HG03060 (cell line): ENCODE results near the gene TTC33.

Experiments used
- ATAC-seq: cut with Tn5 transposase; IDR thresholded peaks from one replicate; pipeline ENCODE4 v1.9.1; 2021; ENCODE audit warnings: low read depth, moderate number of reproducible peaks; ENCODE audit not compliant: unreplicated experiment

The TTC33 gene

GRCh38 chr5:40497573-40497972, 258.2 kb downstream of the TTC33 start:
- no peak for ATAC-seq

- ATAC-seq: no peak
Observed at GRCh38 chr5:40495237-40495635, 260.5 kb downstream of the TTC33 start.

DNA sequence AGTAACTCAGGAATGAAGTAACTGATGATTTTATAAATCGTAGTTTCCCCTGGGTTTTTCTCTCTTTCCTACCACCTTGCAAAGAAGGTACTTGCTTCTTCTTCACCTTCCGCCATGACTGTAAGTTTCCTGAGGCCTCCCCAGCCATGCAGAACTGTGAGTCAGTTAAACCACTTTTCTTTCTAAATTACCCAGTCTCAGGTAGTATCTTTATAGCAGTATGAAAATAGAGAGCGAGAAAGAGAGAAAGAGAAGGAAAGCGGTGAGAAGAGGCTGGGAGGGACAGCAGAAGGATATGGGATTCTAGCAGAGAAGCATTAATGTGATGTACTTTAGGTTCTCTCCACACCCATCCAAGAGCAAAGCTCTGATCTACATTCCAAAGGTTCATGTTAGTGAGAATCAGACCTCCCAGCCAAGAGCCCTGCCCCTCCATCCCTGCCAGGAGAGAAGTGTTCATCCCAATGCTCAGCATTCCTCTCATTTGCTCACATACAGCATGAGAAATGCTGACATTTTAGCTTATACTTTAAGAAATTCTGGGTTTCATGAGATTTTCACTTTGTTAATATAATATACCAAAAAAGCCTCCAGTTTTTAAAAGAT, 261.0 kb downstream of the TTC33 start:
- ATAC-seq: no peak

GRCh38 chr5:40492056-40492455, 263.7 kb downstream of the TTC33 start:
- no peak for ATAC-seq

- no peak for ATAC-seq
Observed at GRCh38 chr5:40491644-40492043, 264.1 kb downstream of the TTC33 start.

DNA sequence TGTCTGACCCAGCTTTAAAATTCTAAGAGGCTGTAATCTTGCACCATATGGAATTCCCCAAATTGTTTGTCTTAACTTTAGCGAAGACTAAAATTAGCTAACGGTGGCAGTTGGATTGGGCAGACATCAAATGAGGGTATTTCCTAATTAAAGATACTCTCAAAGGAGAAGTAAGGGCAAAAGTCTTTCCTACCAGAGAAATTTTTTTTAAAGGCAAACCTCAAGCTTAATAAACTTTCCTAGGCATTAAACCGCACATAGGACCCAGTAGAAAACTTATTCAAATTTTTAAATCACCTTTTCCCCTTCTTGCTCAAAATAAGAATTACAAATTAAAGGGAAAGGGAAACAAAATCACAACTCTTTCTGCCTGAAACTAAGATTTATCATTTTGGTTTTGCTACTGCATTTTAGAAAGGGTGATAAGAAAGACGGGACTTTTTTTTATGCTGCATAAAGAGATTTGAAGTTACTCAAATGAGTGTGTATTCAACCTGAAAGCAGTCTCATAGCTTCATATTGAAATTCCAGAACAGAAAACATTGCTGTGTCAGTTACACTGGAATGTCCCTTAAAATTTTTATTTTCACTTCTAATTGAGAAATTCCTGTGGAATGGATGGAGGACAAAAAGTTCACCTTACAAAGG, 265.2 kb downstream of the TTC33 start:
- ATAC-seq: no peak

- no peak for ATAC-seq
Observed at GRCh38 chr5:40489421-40489820, 266.3 kb downstream of the TTC33 start.

- peak; percentile 43 for ATAC-seq
Observed at GRCh38 chr5:40486437-40487275, 269.1 kb downstream of the TTC33 start.

DNA sequence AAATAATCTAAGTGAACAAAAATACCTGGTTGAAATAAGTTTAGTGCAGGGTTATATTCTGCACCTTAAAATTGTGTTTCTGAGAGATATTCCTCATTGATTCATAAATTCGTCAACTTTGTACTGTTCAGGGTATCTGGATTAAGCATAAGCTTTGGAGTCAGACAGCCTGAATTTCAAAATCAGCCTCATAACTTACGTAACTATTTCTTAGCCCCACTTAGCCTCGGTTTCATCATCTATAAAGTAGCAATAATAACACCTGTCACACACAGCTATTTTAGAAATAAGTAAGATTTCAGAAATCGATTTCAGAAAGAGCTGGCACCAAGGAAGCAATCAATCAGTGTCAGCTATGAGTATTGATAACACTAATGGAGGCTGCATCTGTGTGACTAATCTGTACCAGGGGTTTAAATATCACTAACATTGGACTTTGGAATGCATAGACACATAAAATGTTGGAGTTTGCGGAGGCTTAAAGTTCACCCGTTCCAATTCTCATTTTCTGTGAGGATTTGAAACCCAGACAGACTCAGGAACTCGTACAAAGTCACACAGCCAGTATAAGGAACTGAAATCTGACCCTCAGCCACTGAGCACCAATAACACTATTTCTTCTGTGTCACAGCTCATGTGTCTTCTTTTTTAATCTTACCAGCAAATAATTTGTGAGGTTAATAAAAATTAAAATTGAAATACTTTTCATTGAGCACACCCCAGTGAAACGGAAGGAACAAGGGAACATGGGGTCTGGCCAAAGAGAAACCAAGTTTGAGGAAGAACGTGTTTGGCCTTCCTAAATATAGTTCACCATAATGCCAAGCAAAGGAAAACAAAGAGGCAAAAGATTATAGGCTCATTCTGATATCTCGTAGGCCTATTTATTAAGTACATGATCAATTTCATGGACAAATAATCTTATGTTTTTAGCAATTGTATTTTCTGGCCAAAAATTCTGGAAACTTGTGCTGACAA, 270.5 kb downstream of the TTC33 start:
- peak; percentile 26 for ATAC-seq

DNA sequence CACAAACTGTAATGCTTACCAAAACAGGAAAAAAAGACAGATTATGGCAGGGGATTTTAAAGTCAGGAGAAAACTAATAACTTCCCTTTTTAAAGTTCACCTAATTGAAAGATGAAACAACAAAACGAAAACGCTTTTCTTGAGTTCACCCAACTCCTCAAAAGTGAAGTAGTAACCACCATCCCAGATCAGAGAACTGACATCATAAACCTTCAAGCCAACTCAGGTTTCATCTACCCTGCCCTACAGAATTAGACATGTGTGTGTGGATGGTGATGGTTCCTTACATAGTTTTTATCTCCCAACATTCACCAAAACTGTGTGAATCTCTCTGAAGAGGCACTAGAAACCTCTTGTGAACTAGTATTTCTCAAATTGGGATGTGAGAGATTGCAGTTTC, 271.3 kb downstream of the TTC33 start:
- ATAC-seq: no peak

- ATAC-seq: no peak
Observed at GRCh38 chr5:40483316-40483715, 272.4 kb downstream of the TTC33 start.

- ATAC-seq: no peak
Observed at GRCh38 chr5:40481241-40481640, 274.5 kb downstream of the TTC33 start.

- peak; percentile 57 for ATAC-seq
Observed at GRCh38 chr5:40480392-40480791, 275.4 kb downstream of the TTC33 start.

DNA sequence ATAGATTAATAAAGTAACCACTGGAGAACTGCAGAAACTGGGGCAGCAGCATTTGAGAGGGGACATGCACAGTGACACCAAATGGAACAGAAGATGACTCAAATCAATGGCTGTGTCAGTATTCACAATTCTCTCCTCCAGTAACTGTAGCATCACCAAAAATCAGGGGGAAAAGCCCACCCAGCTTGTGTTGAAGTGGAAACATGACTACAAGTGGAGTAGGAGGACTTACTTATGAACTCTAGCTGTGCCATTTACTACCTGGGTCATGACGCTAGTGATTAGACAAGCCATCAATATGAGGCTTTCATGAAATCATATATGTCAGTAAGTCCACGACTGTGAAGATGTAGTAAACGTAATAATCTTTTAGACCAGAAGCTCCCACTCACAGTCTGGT, 275.8 kb downstream of the TTC33 start:
- ATAC-seq: no peak

DNA sequence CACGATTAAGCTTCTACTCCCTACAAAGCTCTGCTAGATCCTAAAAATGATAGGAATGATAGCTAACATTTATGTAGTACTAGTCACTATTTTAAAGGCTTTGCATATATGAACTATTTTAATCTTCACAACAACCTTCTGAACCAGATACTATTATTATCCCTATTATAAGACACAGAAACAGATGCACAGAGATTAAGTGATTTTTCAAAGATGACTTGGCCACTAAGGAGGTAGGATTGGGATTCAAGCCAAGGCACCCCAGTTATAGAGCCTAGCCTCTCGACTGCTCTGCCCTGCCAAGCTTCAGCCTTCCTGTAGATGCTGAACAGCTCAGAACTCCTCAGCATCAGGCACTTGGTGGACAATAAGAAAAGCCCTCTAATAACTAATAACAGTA, 277.0 kb downstream of the TTC33 start:
- ATAC-seq: no peak

DNA sequence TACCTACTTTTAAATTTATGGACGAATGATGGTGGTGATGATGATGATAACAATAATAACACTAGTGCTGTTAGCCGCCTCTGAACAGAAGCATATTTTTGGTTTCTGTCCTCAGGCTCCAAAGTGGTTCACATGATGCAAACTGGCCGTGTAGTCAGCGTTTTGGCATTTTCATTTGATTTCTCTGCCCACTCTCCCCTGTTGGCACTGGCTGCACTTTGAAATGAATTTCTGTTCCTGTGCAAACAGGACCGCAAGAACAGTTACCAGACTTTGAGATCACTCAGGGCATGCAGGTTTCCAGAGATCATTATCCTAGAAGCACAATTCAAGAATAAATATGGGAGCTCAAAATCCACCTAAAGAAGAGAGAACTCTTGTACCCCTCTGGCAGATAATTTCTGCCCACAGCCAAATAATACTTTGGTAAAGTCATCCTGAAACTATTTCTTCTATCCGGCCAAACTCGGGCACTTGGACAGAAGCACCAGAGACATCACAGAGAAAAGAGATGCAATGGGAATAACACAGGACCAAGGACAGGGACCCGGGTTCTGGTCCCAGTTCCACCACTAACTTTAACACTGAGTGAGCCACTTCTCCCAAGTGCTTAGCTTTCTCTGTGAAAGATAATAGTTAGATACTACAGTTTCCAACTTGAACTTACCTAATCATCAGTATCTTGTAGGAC, 277.8 kb downstream of the TTC33 start:
- no peak for ATAC-seq

DNA sequence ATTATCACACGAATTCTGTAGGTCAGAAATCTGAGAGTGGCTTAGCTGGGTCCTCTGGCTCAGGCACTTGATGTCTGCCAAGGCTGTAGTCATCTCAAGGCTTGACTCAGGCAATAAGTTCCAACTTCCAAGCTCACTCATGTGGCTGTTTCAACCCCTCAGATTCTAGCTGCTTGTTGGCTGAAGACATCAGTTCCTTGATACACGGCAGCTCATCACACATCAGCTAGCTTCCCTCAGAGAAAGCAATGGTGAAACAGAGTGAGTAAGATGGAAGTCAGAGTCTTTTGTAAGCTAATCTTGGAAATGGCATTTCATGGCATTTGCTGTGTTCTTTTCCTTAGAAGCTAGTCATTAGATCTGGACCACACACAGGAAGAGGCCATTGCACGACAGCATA, 280.2 kb downstream of the TTC33 start:
- no peak for ATAC-seq

DNA sequence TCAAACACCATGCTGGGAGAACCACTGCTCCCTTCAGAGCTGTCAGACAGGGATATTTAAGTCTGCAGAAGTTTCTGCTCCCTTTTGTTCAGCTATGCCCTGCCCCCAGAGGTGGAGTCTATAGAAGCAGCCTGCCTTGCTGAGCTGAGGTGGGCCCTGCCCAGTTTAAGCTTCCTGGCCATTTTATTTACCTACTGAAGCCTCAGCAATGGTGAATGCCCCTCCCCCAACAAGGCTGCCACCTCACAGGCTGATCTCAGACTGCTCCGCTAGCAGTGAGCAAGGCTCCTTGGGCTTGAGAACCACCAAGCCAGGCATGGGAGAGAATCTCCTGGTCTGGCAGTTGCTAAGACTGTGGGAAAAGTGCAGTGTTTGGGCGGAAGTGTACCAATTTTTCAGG, 281.5 kb downstream of the TTC33 start:
- no peak for ATAC-seq

- no peak for ATAC-seq
Observed at GRCh38 chr5:40465416-40465815, 290.3 kb downstream of the TTC33 start.

- ATAC-seq: no peak
Observed at GRCh38 chr5:40464511-40464910, 291.2 kb downstream of the TTC33 start.
